HG03135 (cell line): ENCODE data around the gene LRRC8B.
A peak's percentile ranks its signal among the peaks of the same experiment; 100 is the strongest.

Experiments
- ATAC-seq: cut with Tn5 transposase; IDR thresholded peaks from one replicate; pipeline ENCODE4 v1.9.1; 2021; ENCODE audit warnings: mild to moderate bottlenecking, moderate library complexity; ENCODE audit not compliant: unreplicated experiment

The LRRC8B gene

GRCh38 chr1:89630048-89630447 lies 105.4 kb downstream of the LRRC8B start:
- ATAC-seq: no peak

GRCh38 chr1:89631816-89632656 lies 107.4 kb downstream of the LRRC8B start:
- ATAC-seq: no peak

- peak; percentile 85 for ATAC-seq
These were observed 108.1 kb downstream of the LRRC8B start, which contains the start of gene LRRC8C for GRCh38 chr1:89632657-89633247. LRRC8C (plus strand) TSS chr1:89633120; CDS start chr1:89686474, 53,354 bp downstream.

GRCh38 chr1:89633248-89633799 lies 108.7 kb downstream of the LRRC8B start:
- ATAC-seq: peak; percentile 42

GRCh38 chr1:89633800-89634625 lies 109.4 kb downstream of the LRRC8B start:
- ATAC-seq: no peak

- no peak for ATAC-seq
These were observed 111.5 kb downstream of the LRRC8B start for GRCh38 chr1:89635825-89636815.

- ATAC-seq: no peak
These were observed 112.9 kb downstream of the LRRC8B start for GRCh38 chr1:89637496-89637895.

GRCh38 chr1:89640440-89640839 lies 115.8 kb downstream of the LRRC8B start:
- no peak for ATAC-seq

GRCh38 chr1:89641781-89642180 lies 117.2 kb downstream of the LRRC8B start:
- ATAC-seq: no peak

GRCh38 chr1:89643577-89643976 lies 118.9 kb downstream of the LRRC8B start:
- no peak for ATAC-seq

- no peak for ATAC-seq
These were observed 119.6 kb downstream of the LRRC8B start for GRCh38 chr1:89644119-89644814.

GRCh38 chr1:89646259-89646658 lies 121.6 kb downstream of the LRRC8B start:
- no peak for ATAC-seq
